GM19372 (cell line): Measurements from ENCODE around the gene ST8SIA6.

Experiments
- ATAC-seq: cut with Tn5 transposase; IDR thresholded peaks from one replicate; pipeline ENCODE4 v1.9.1; 2021; ENCODE audit warnings: mild to moderate bottlenecking, low read depth, moderate library complexity; ENCODE audit not compliant: unreplicated experiment

The ST8SIA6 gene

GRCh38 chr10:17396004-17396403 is 58.4 kb downstream of the ST8SIA6 start:
- ATAC-seq, result no peak

DNA sequence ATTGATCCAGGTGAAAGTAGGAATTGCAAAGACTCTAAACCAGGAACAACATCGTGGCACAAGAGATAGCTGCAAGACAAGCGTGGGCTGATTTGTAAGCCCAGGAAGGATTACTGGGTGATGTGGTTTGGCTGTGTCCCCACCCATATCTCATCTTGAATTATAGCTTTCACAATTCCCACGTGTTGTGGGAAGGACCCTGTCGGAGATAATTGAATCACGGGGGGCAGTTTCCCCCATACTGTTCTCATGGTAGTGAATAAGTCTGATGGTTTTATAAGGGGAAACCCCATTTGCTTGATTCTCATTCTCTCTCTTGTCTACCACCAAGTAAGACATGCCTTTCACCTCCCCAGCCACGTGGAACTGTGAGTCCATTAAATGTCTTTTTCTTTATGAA is 59.5 kb downstream of the ST8SIA6 start:
- no peak for ATAC-seq

GRCh38 chr10:17387861-17388503 is 66.4 kb downstream of the ST8SIA6 start:
- no peak for ATAC-seq

- ATAC-seq, result no peak
Observed at GRCh38 chr10:17386616-17387075, 67.7 kb downstream of the ST8SIA6 start.

DNA sequence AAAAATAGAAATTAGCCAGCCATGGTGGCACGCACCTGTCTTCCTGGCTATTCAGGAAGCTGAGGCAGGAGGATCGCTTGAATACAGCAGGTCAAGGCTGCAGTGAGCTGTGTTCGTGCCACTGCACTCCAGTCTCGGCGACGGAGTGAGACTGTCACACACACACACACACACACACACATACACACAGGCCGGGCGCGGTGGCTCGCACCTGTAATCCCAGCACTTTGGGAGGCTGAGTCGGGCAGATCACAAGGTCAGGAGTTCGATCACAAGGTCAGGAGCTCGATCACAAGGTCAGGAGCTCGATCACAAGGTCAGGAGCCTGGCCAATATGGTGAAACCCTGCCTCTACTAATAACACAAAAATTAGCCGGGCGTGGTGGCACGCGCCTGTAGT is 68.4 kb downstream of the ST8SIA6 start:
- no peak for ATAC-seq

GRCh38 chr10:17385066-17385465 is 69.3 kb downstream of the ST8SIA6 start:
- no peak for ATAC-seq

DNA sequence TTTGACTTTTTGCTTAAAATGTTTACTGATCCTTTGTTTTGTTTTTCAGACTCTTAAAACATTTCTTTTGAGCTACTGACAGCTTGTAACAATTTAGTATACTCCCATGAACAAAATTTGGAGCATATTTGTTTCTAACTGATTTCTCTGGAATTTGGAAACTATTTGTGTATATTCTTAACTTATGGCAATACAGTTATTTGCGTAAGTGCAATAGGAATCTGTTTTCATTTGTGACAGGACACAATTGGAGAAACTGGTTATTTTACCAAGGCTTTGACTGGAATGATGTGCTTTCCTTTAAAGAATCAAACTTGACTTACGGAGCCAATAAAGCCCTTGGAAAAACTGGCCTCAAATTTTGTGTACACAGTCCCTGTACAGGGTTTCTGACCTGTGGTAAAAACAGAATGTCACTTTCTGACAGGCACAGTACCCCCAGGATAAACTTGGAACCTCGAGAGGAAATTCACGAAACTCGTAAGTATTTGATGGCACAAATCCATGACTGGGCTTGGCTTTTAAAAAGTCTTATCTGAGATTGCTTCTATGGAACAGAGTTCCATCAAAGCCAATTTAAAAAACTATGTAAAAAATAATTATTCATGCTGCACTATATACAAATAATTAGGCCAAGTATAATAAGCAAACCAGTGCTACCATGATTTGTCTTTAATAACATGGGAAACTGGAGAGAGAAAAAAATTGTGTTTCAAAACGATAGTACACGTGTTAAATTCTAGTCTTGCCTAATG is 70.4 kb downstream of the ST8SIA6 start:
- ATAC-seq, result no peak

DNA sequence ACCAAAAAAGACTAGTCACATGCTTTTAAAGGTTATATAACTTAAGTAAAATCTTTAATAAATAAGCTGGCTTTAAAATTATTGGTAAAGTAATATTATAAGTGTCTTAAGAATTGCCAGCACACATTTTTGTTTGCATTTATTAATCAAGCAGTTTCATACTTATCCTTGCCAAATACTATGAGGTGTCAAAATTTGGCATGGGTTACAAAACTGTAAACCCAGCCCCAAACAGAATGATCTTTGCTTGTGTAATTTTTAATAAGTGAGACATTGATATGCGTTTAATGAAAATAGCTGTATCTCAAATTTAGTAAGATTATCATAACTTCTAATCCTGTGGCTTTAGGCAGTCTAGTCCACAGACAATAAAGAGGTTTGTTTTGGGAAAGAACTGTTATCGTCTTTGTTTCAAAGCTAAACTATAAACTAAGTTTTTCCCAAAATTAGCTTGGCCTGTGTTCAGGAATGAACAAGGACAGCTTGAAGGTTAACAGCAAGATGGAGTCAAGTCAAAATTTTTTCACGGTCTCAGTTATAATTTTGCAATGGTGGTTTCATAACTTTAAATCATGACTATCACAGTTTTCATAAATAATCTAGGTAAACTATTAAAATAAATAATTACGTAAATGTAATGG is 72.8 kb downstream of the ST8SIA6 start:
- ATAC-seq, result no peak

DNA sequence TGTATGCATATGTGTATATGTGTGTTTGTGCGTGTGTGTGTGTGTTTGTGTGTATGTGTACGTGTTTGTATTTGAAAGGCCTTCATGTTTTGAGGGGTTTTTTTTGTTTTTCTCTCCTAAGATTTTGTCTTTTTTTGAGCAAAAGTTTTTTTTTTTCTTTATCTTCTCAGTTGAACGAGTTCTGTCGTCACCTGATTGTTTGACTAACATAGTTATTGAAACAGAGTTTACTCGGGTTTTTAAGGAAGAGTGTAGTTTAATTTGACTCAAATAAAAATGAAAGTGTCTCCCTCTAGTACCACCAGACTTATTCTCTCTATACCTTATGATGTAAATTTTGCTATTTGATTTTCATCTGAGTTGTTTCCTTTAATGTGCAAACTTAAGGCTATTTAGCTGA is 73.5 kb downstream of the ST8SIA6 start:
- ATAC-seq, result no peak

GRCh38 chr10:17380016-17380415 is 74.4 kb downstream of the ST8SIA6 start:
- ATAC-seq, result no peak

GRCh38 chr10:17379151-17379690 is 75.2 kb downstream of the ST8SIA6 start:
- no peak for ATAC-seq

- peak; percentile 54 for ATAC-seq
Observed at GRCh38 chr10:17375936-17376584, 78.3 kb downstream of the ST8SIA6 start.

- no peak for ATAC-seq
Observed at GRCh38 chr10:17368708-17369272, 85.6 kb downstream of the ST8SIA6 start.

- no peak for ATAC-seq
Observed at GRCh38 chr10:17366705-17367104, 87.7 kb downstream of the ST8SIA6 start.

DNA sequence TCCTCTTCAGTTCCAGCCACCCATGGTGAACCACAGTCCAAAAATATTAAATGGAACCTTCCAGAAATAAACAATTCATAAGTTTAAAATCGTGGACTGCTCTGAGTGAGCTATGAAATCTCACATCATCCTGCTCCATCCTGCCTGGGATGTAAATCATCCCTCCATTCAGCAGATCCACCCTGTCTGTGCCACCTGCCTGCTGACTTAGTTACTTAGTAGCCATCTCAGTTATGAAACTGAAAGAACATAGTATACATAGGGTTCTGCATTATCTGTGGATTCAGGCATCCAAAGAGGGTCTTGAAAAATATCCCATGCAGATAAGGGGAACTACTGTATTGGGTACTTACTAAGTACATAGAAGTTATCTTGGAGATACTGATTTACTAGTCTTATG is 89.0 kb downstream of the ST8SIA6 start:
- no peak for ATAC-seq

DNA sequence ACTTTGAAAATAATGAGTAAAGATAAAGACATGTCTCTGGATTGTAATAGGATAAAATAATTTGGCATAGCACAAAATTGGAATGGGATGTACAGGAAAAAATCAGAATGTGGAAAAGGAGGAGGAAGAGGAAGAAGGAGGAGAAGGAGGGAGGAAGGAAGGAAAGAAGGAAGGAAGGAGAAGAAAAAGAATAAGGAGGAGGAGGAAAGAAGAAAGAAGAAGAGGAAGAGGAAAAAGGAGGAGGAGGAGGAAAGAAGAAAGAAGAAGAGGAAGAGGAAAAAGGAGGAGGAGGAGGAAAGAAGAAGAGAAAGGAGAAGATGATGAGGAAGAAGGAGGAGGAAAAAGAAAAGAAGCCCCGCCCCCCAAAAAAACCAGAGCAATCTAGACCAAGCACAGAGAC is 95.9 kb downstream of the ST8SIA6 start:
- ATAC-seq, result no peak

GRCh38 chr10:17357781-17358180 is 96.6 kb downstream of the ST8SIA6 start:
- ATAC-seq, result no peak

GRCh38 chr10:17356820-17357219 is 97.6 kb downstream of the ST8SIA6 start:
- no peak for ATAC-seq

DNA sequence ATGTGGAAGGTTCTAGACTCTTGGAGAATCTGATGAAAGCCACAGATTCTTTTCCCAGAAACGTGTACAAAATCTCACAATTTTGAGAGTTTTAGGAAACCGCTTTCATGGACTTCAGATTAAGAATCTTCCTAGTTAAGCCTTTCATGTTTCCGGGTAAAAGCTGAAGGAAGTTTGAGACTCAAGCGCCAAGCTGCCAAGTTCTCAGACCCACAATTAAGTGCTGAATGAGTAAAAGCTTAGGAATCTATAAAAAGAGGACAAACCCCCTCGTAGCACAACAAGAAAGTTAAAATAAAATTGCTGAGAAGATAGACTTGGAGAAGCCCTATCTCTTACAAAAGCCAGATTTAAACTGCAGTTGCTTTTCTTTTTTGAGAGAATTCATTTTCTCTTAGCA is 99.6 kb downstream of the ST8SIA6 start:
- ATAC-seq, result no peak

DNA sequence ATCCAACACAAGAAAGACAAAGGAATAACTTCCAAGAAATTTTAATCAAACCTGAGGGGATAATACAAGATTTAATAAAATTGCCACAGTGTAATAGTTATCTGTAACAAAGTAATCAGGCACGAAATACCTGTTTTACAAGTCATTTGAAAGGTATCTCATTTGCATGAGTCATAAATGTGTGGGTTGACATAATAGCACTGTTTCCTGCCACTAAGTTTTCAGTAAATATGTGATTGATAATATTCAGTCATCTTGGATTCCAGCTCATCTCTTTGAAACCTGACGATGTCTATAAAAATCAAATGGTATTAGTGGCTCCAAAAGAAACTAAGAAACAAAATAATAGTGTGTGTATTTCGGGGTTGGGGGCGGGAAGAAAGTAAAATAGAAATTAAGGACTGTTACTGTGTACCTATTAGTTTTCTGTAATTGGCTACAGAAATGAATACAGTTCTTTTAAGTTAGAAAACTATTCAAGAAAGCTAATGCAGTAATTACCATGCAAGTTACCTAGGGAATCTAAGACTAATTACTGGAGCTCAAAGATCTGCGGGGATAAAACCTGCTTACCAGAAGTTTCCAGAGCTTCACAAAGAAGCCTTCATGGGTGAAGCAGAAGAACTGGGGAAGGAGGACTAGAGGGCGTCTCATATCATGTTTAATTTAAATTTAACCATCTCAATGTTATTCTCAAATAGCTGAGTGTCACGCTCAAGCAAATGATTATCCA is 100.7 kb downstream of the ST8SIA6 start:
- ATAC-seq, result no peak
